Stimulated activated CD8-positive, alpha-beta memory T cell treated with anti-CD3 and anti-CD28 coated beads, Interleukin-4, amount 100 ng/mL, for 24 hours (primary cell): ENCODE measurements around the gene SSTR4.

Experiments used
- DNase-seq: peaks from one replicate; pipeline ENCODE4 v3.0.0-alpha.2; 2020; ENCODE audit warnings: low read depth

The SSTR4 gene

GRCh38 chr20:23065266-23066201, 30.4 kb downstream of the SSTR4 start:
- no peak for DNase-seq

DNA sequence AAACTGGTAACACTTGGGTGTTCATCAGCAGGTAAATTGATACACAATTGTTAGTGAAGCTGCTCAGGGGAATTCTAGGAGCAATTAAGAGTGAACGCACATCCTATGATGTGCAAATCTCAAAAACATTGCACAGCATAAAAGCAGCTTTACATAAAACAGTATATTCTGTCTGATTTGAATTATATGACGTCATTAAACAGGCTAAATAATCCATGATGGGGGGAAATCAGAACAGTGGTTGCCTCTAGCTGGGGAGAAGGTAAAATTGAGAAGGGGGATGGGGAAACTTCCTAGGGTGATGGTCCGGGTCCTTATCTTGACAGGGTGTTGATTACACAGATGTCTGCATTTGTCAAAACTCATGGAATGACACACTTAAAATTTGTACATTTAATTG, 31.7 kb downstream of the SSTR4 start:
- no peak for DNase-seq

DNA sequence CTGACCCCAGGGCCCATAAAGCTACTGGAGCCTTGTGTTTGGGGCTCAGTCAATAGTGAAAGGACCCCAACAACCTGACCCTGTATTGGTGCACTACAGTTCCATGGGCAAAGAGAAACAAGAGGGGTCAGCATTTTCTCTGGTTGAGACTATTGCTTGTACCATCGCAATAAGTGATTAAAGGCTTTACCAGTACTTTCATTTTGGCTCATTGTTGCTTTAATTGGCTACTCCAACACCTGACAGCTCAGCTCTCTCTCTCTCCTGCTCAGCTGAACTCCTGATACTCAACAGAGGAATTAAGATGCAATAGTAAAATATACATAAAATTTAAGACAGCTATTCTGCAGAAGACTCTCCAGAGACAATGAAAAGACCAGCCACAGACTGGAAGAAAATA, 33.2 kb downstream of the SSTR4 start:
- DNase-seq: no peak

GRCh38 chr20:23069108-23069507, 34.0 kb downstream of the SSTR4 start:
- no peak for DNase-seq

- no peak for DNase-seq
These were observed 36.3 kb downstream of the SSTR4 start for GRCh38 chr20:23071398-23071797.

DNA sequence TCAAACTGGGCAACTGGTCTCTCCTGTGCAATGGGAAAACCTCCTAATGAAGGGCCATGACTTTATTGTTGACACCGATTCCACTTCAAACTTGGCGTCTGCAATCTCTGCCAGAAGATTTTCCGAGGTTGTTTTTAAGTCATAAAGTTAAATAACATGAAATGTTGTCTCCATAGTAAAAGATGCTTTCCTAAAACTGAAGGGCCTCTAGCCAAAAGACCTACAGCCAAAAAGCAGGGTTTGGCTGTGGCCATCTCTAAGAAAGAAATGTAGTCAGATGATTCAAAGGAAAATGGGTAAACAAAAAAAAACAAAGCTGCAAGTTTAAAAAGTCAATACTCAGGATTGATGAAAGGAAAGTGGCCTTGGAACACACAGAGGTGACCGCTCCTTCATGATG, 36.9 kb downstream of the SSTR4 start:
- no peak for DNase-seq

GRCh38 chr20:23072892-23073586, 37.9 kb downstream of the SSTR4 start:
- DNase-seq: no peak

DNA sequence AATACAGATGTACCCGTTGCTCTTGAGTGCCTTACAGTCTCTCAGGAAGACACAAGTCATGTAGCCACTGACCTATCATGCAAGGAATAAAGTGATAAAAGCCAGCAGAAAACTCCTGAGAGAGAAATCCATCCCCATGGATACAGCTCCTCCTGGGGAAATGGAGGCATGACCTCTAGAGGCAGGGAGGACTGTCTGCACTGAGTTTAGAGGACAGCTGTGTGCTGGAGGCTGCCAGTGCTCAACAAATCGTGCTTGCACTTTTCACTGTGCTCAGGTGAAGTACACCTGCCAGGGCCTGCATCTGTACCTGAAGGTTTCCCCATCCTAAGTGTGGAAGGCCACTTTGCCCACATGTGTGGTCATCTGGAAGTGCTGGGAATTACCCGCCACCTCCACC, 38.9 kb downstream of the SSTR4 start:
- no peak for DNase-seq

DNA sequence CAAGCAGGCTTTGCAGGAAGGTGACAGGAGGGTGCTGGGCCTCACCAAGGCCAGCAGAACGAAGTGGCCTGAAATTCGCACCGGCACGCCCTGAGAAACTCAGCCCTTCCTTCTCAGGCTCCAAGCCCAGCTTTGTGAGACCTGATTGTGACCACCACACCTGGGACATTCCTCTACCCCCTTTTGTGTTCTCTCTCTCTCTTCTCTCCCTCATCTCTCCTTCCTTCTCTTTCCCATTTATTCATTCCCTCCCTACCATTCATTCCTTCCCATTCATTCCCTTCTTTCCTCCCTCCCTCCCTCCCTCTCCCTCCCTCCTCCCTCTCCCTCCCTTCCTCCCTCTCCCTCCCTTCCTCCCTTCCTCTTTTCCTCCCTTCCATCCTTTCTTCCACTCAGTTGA, 42.2 kb downstream of the SSTR4 start:
- no peak for DNase-seq

- no peak for DNase-seq
These were observed 43.4 kb downstream of the SSTR4 start for GRCh38 chr20:23078351-23079015.

DNA sequence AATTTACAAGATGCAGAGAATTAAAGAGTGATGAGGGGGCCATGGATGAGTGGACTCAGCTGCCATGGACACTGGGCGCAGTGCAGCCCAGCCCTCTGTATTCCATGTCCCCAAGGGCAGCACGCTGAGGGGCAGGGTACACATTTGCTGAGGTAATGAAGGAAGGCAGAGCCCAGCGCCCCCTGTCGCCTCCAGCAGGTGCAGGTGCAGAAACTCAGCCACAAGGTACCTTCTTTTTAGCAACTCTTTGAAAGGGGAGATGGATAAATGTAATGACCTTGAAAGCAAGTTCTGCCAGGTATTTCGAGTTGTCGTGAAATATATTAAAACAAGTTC, 43.9 kb downstream of the SSTR4 start:
- DNase-seq: no peak

DNA sequence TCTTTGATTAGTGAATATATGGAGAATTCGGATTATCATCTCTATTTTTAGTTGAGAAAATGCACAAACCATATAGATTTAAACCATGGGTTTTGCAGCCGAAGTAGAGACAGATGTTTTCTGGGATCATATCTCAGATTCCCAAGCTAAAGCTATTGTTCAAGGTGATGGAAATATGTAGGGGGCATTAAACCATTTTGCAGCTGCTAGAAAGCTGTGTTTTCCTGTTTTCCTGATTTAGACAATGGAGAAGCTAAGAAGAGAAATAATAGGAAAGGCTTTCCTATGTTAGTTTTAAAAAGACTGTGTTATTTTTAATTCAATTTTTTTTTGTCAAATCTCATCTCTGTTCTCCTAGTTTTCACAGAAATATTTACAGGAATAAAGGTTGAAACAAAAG, 44.8 kb downstream of the SSTR4 start:
- no peak for DNase-seq

DNA sequence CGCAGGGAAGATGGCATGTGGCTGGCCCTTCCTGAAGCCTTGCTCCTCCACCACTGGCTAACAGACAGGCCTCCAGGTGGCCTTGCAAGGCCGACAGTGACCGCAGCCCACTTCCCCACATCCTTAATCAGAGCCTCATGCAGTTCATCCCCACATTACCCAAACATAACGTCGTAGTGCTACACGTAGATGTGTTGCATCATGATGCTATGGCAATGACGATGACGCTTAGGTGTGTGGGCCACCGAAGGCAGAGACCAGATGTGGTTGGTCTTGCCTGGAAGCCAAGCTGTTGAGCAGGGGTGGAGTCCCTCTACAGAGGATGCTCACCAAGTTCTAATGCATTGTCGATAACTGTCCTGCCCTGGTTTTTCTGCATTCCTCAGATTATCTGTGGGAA, 45.4 kb downstream of the SSTR4 start:
- no peak for DNase-seq

- no peak for DNase-seq
These were observed 46.2 kb downstream of the SSTR4 start for GRCh38 chr20:23081263-23081819.

DNA sequence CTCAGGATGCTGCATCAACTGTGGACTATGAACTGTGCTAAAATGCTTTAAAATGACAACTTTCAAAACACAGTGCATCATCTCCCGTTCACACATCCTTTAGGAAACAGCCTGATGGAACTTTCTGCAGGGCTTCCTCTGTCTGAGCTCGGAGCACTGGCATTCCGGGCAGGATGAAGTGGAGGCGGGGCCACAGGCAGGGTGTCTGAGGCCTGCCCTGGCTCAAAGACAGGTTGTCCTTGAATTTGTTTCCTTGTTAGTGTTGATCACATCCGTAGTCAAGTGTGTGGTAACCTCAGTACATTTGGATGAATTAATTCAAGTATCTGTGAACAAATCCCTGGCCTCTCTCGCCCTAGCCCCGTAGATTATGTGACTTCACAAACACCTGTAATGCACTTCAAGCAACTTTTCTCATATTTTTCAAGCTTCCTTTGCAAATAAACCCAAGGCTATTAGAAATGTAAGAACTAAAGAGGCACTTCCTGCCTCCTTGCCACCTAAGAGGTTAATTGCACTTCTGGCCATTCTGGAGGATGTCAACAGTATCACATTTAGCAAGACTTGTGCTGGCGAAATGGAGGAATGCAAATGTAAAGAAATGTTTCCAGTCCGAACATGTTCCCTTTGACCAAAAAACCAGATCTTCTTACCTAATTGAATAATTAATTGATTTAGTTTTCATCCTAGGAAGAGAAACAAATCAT, 47.9 kb downstream of the SSTR4 start:
- no peak for DNase-seq

- no peak for DNase-seq
These were observed 48.6 kb downstream of the SSTR4 start for GRCh38 chr20:23083553-23084220.

GRCh38 chr20:23084282-23084844, 49.3 kb downstream of the SSTR4 start:
- no peak for DNase-seq

DNA sequence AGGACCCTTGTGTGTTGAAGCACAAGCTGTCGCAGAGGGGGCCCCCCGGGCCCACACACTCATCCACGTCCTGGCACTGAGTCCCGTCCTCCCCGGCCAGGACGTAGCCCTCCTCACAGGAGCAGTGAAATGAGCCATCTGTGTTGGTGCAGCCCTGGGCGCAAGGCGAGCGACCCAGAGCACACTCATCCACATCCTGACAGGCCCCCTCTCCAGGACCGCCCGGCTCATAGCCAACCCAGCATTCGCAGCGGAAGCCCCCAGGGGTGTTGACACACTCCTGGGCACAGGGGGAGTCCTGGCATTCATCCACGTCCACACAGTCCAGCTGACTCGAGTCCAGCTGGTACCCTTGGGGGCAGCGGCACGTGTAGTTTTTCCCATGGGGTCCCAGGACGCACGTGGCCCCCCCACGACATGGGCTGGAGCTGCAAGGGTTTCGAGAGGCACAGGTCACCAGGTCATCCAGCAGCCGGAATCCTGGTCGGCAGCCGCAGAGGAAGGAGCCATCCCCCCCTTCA, 49.8 kb downstream of the SSTR4 start:
- DNase-seq: no peak

DNA sequence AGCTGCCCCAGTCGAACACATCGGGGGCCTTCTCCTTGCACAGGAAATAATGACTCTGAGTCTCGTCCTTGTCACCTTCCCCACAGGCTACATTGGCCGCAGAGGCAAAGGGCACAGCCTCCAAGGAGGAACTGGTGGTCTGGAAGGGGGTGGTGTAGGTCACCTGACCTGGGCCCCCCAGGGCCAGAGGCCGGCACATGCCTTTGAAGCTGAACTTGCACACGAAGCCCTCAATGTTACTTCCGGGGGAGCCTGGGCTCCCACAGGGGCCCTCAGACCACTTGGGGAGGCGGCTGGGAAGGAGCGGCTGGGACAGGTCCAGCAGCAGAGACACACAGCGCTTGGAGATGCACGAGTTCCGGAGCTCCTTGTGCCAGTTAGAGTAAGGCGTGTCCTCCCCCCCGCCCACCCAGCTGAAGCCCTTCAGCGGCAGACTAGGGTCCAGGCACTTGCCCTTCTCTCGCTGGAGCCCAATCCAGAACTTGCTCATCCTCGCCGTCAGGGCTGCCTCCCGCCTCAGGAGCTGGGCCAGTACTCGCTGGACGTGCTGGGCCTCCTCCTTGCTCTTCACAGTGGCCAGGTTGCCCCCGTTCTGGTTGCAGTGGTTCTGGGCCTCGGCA, 50.4 kb downstream of the SSTR4 start:
- DNase-seq: no peak

GRCh38 chr20:23086056-23086566, 51.0 kb downstream of the SSTR4 start, which contains the start of gene CD93:
CD93 (minus strand) TSS chr20:23086324; CDS start chr20:23086192, 132 bp downstream.
- no peak for DNase-seq
